ENCODE measurements around the gene MYL5. TPM values are rescaled to one million over a fixed set of nuclear protein-coding genes. Genes with fewer than 3 reads are reported as not detected.

MYL5 gene
- total and polyA plus RNA-seq, 7 experiments from 2014 or later: 5.8 to 32.7 (median 21.4) TPM

- ChIA-PET CTCF (no interaction called here), POLR2A (interaction anchor here (1.2 kb wide), 1 partner anchor 72 kb away, joined by 3 read pairs; no protein-coding TSS in a partner anchor)
- H3K27ac ChIP-seq (ENCODE audit: low read depth, low read length): no peak overlapping the region
- peaks cover 9 to 11% of the 10 kb centered on the region in 2 donors for H3K4me1 ChIP-seq (ENCODE audit: control insufficient read depth in 2 of 2, insufficient read depth in 2 of 2, low read length in 2 of 2)
- H3K4me3 ChIP-seq (ENCODE audit: low read length): no peak overlapping the region
- DNase-seq (no peak), ATAC-seq (no peak)
- H3K36me3 Mint-ChIP-seq: peaks cover 0 to 8% (median 0%) of the 10 kb centered on the region in 5 donors
- H3K4me3 Mint-ChIP-seq: peak overlapping the region in 3 of 10 donors; percentile 23 to 35 (median 29)
- no peaks in the 10 kb centered on the region for H3K27me3 Mint-ChIP-seq
- H3K27ac Mint-ChIP-seq: peak overlapping the region in 5 of 9 donors; percentile 23 to 78 (median 52)
- H3K36me3 ChIP-seq (ENCODE audit: control insufficient read depth in 2 of 3, insufficient read depth in 3 of 3, low read length in 3 of 3): no peaks in the 10 kb centered on the region
- intact Hi-C loops (cut with micrococcal nuclease): loop anchor here in 1 of 2 donors (5.0 kb wide), 1 partner anchor 1828 kb away; the partner anchor contains the start of gene FAM193A
- no peaks in the 10 kb centered on the region for H3K9me3 ChIP-seq (ENCODE audit: control insufficient read depth in 2 of 3, low read length in 3 of 3)
- peaks cover 20 to 36% (median 30%) of the 10 kb centered on the region in 7 donors for H3K4me1 Mint-ChIP-seq
- no peaks in the 10 kb centered on the region for H3K9me3 Mint-ChIP-seq
- no peaks in the 10 kb centered on the region for H3K27me3 ChIP-seq (ENCODE audit: control insufficient read depth in 2 of 2, insufficient read depth in 2 of 2, low read length in 2 of 2)
Observed at GRCh38 chr4:709348-709747, 35.0 kb downstream of the MYL5 start.

DNA sequence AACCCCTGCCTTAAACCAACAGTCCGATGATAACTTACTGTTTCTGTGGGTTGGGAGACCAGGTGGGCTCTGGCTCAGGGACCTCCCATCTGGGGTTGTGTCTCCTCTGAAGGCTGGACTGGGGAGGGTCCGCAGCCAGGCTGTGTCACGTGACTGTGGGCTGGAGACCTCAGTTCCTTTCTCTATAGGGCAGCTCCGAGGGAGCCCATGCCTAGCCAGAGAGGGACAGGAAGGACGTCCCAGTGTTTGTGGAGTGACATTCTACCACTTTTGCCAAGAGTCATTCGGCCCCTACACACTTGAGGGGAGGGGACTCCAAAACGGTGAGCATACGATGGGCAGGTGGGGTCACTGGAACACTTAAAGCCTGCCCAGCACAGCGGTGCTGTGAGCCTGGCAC is 35.8 kb downstream of the MYL5 start:
- CTCF ChIA-PET: no interaction called here
- H3K4me1 ChIP-seq (ENCODE audit: control insufficient read depth in 2 of 2, insufficient read depth in 2 of 2, low read length in 2 of 2): peaks cover 6 to 9% of the 10 kb centered on the region in 2 donors
- ATAC-seq (no peak), DNase-seq (no peak)
- H3K27ac Mint-ChIP-seq: peak overlapping the region in 4 of 9 donors; percentile 23 to 52 (median 48)
- no peak overlapping the region for H3K4me3 ChIP-seq (ENCODE audit: low read length)
- no peaks in the 10 kb centered on the region for H3K9me3 ChIP-seq (ENCODE audit: control insufficient read depth in 2 of 3, low read length in 3 of 3)
- intact Hi-C loops (cut with micrococcal nuclease): no loop called here
- H3K27me3 Mint-ChIP-seq: no peaks in the 10 kb centered on the region
- POLR2A ChIA-PET: interaction anchor here (1.2 kb wide), 1 partner anchor 72 kb away, joined by 3 read pairs; no protein-coding TSS in a partner anchor
- no peaks in the 10 kb centered on the region for H3K9me3 Mint-ChIP-seq
- H3K36me3 ChIP-seq (ENCODE audit: control insufficient read depth in 2 of 3, insufficient read depth in 3 of 3, low read length in 3 of 3): no peaks in the 10 kb centered on the region
- H3K4me1 Mint-ChIP-seq: peaks cover 23 to 42% (median 34%) of the 10 kb centered on the region in 7 donors
- H3K27me3 ChIP-seq (ENCODE audit: control insufficient read depth in 2 of 2, insufficient read depth in 2 of 2, low read length in 2 of 2): no peaks in the 10 kb centered on the region
- H3K4me3 Mint-ChIP-seq: peak overlapping the region in 4 of 10 donors; percentile 6 to 56 (median 11)
- H3K27ac ChIP-seq (ENCODE audit: low read depth, low read length): no peak overlapping the region
- H3K36me3 Mint-ChIP-seq: peaks cover 0 to 8% (median 0%) of the 10 kb centered on the region in 5 donors

DNA sequence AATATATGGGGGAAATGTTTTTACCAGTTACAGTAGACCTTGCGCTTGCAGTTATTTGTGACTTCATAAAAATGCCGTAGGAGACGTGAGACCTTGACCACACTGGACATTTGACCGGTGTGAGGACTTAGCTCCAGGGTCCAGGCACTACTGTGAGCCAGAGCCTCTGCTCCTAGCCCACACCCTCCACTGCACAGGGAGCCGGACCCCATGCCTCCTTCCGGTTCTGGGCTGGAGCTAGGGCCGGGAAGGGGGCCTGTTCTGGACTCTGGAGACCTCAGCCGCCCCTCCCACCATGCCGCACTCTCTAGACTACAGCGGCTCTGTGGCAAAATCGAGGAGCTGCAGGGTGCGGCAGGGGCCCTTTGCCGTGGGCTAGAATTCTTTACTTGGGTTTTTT is 36.6 kb downstream of the MYL5 start:
- no peaks in the 10 kb centered on the region for H3K9me3 Mint-ChIP-seq
- ATAC-seq (no peak), DNase-seq (no peak)
- no peak overlapping the region for H3K4me3 Mint-ChIP-seq
- H3K27ac ChIP-seq (ENCODE audit: low read depth, low read length): no peak overlapping the region
- POLR2A ChIA-PET: interaction anchor here (0.6 to 0.8 kb wide), 2 partner anchors 18 to 36 kb away, joined by 3 to 4 read pairs; no protein-coding TSS in a partner anchor
- peaks cover 21 to 46% (median 34%) of the 10 kb centered on the region in 7 donors for H3K4me1 Mint-ChIP-seq
- peaks cover 0 to 10% (median 0%) of the 10 kb centered on the region in 5 donors for H3K36me3 Mint-ChIP-seq
- no peaks in the 10 kb centered on the region for H3K27me3 Mint-ChIP-seq
- H3K27me3 ChIP-seq (ENCODE audit: control insufficient read depth in 2 of 2, insufficient read depth in 2 of 2, low read length in 2 of 2): no peaks in the 10 kb centered on the region
- CTCF ChIA-PET: no interaction called here
- H3K9me3 ChIP-seq (ENCODE audit: control insufficient read depth in 2 of 3, low read length in 3 of 3): no peaks in the 10 kb centered on the region
- H3K36me3 ChIP-seq (ENCODE audit: control insufficient read depth in 2 of 3, insufficient read depth in 3 of 3, low read length in 3 of 3): no peaks in the 10 kb centered on the region
- H3K4me1 ChIP-seq (ENCODE audit: control insufficient read depth in 2 of 2, insufficient read depth in 2 of 2, low read length in 2 of 2): peaks cover 4 to 6% of the 10 kb centered on the region in 2 donors
- intact Hi-C loops (cut with micrococcal nuclease): no loop called here
- no peak overlapping the region for H3K4me3 ChIP-seq (ENCODE audit: low read length)
- H3K27ac Mint-ChIP-seq: no peak overlapping the region

DNA sequence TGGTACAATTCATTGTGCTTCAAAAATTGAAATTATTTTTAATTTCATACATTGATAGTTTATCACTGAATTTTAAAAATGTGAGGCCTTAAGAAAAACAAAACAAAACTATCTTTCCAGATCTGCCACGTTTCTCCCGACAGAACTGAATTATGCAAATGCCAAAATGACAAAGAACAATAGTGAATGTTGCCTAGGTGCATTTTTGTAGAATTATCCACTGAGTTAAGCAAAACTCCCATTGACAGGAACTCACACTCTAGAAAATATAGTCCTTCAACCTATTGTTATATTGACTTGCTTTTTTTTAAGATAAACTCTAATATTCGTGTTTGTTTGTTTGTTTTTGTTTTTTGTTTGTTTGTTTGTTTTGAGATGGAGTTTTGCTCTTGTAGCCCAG is 37.8 kb downstream of the MYL5 start:
- H3K27ac Mint-ChIP-seq: no peak overlapping the region
- no peaks in the 10 kb centered on the region for H3K9me3 Mint-ChIP-seq
- H3K4me1 Mint-ChIP-seq: peaks cover 21 to 52% (median 31%) of the 10 kb centered on the region in 7 donors
- ChIA-PET POLR2A (no interaction called here), CTCF (no interaction called here)
- Histone ChIP-seq H3K9me3 (ENCODE audit: control insufficient read depth in 2 of 3, low read length in 3 of 3) (no peaks in the 10 kb centered on the region), H3K4me3 (ENCODE audit: low read length) (no peak overlapping the region), H3K27me3 (ENCODE audit: control insufficient read depth in 2 of 2, insufficient read depth in 2 of 2, low read length in 2 of 2) (no peaks in the 10 kb centered on the region), H3K4me1 (ENCODE audit: control insufficient read depth in 2 of 2, insufficient read depth in 2 of 2, low read length in 2 of 2) (peaks cover 2 to 6% of the 10 kb centered on the region in 2 donors), H3K36me3 (ENCODE audit: control insufficient read depth in 2 of 3, insufficient read depth in 3 of 3, low read length in 3 of 3) (no peaks in the 10 kb centered on the region), H3K27ac (ENCODE audit: low read depth, low read length) (no peak overlapping the region)
- intact Hi-C loops (cut with micrococcal nuclease): no loop called here
- no peaks in the 10 kb centered on the region for H3K27me3 Mint-ChIP-seq
- H3K36me3 Mint-ChIP-seq: peaks cover 0 to 10% (median 0%) of the 10 kb centered on the region in 5 donors
- ATAC-seq: no peak
- H3K4me3 Mint-ChIP-seq: no peak overlapping the region
- DNase-seq: no peak

DNA sequence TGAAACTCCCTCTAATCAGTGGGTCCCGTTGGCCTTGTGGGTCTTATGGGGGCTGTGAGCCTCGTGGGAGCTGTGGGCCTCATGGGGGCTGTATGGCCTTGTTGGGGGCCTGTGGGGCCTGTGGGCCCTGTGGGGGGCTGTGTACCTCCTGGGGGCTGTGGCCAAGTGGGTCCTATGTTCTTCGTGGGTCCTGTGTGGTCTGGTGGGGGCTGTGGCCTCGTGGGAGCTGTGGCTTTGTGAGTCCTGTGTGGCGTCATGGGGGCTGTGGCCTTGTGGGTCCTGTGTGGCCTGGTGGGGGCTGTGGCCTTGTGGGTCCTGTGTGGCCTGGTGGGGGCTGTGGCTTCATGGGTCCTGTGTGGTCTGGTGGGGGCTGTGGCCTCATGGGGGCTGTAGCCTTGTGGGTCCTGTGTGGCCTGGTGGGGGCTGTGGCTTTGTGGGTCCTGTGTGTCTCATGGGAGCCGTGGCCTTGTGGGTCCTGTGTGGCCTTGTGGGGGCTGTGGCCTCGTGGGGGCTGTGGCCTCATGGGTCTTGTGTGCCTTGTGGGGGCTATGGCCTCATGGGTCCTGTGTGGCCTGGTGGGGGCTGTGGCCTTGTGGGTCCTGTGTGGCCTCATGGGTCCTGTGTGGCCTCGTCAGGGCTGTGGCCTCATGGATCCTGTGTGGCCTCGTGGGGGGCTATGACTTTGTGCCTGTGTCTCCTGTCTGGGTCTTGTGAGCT is 38.7 kb downstream of the MYL5 start:
- peaks cover 26 to 57% (median 36%) of the 10 kb centered on the region in 7 donors for H3K4me1 Mint-ChIP-seq

GRCh38 chr4:714087-714486 is 39.7 kb downstream of the MYL5 start:
- peaks cover 0 to 5% (median 0%) of the 10 kb centered on the region in 5 donors for H3K36me3 Mint-ChIP-seq
- H3K27me3 Mint-ChIP-seq: no peaks in the 10 kb centered on the region
- DNase-seq (no peak), ATAC-seq (no peak)
- no peaks in the 10 kb centered on the region for H3K36me3 ChIP-seq (ENCODE audit: control insufficient read depth in 2 of 3, insufficient read depth in 3 of 3, low read length in 3 of 3)
- no peaks in the 10 kb centered on the region for H3K4me1 ChIP-seq (ENCODE audit: control insufficient read depth in 2 of 2, insufficient read depth in 2 of 2, low read length in 2 of 2)
- H3K9me3 ChIP-seq (ENCODE audit: control insufficient read depth in 2 of 3, low read length in 3 of 3): no peaks in the 10 kb centered on the region
- ChIA-PET POLR2A (no interaction called here), CTCF (no interaction called here)
- H3K27me3 ChIP-seq (ENCODE audit: control insufficient read depth in 2 of 2, insufficient read depth in 2 of 2, low read length in 2 of 2): no peaks in the 10 kb centered on the region
- H3K4me3 Mint-ChIP-seq: no peak overlapping the region
- H3K27ac Mint-ChIP-seq: peak overlapping the region in 1 of 9 donors; percentile 36
- intact Hi-C loops (cut with micrococcal nuclease): no loop called here
- no peak overlapping the region for H3K27ac ChIP-seq (ENCODE audit: low read depth, low read length)
- no peaks in the 10 kb centered on the region for H3K9me3 Mint-ChIP-seq
- peaks cover 20 to 47% (median 30%) of the 10 kb centered on the region in 7 donors for H3K4me1 Mint-ChIP-seq
- no peak overlapping the region for H3K4me3 ChIP-seq (ENCODE audit: low read length)

More for the DNA sequence above, 38.7 kb downstream of the MYL5 start:
- Mint-ChIP-seq H3K27me3 (no peaks in the 10 kb centered on the region), H3K4me3 (no peak overlapping the region), H3K9me3 (no peaks in the 10 kb centered on the region), H3K36me3 (peaks cover 0 to 11% (median 0%) of the 10 kb centered on the region in 5 donors), H3K27ac (no peak overlapping the region)
- Histone ChIP-seq H3K4me3 (ENCODE audit: low read length) (no peak overlapping the region), H3K27ac (ENCODE audit: low read depth, low read length) (no peak overlapping the region), H3K4me1 (ENCODE audit: control insufficient read depth in 2 of 2, insufficient read depth in 2 of 2, low read length in 2 of 2) (peaks cover 0 to 6% of the 10 kb centered on the region in 2 donors), H3K9me3 (ENCODE audit: control insufficient read depth in 2 of 3, low read length in 3 of 3) (no peaks in the 10 kb centered on the region), H3K36me3 (ENCODE audit: control insufficient read depth in 2 of 3, insufficient read depth in 3 of 3, low read length in 3 of 3) (no peaks in the 10 kb centered on the region), H3K27me3 (ENCODE audit: control insufficient read depth in 2 of 2, insufficient read depth in 2 of 2, low read length in 2 of 2) (no peaks in the 10 kb centered on the region)
- no peak for ATAC-seq
- ChIA-PET CTCF (no interaction called here), POLR2A (interaction anchor here (0.6 kb wide), 1 partner anchor 38 kb away, joined by 3 read pairs; no protein-coding TSS in a partner anchor)
- no peak for DNase-seq
- intact Hi-C loops (cut with micrococcal nuclease): no loop called here
